HG02642 (cell line): ENCODE results near the gene HLA-F.

ENCODE experiments used
- ATAC-seq: cut with Tn5 transposase; IDR thresholded peaks from one replicate; pipeline ENCODE4 v1.9.1; 2021; ENCODE audit warnings: mild to moderate bottlenecking; ENCODE audit not compliant: unreplicated experiment, poor library complexity

HLA-F gene

DNA sequence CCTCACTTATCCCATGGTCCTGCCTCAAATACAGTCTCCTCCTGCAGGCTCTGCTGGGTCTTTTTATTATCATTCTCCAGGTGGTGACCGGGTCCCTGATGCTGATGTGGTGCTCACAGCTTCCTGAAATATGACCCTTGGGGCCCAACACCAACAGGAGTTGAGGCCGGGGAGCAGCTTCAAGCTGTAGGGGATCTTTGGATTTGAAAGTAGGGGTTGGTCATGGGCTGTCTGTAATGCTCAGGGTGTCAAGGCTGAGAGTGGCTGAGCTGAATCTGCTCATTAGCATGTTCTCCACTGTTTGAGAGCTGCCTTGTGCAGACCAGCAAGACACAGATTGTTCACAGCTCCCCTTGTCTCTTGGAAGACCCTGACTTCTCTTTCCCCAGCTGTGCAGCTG, 35.5 kb downstream of the HLA-F start:
- ATAC-seq: no peak

DNA sequence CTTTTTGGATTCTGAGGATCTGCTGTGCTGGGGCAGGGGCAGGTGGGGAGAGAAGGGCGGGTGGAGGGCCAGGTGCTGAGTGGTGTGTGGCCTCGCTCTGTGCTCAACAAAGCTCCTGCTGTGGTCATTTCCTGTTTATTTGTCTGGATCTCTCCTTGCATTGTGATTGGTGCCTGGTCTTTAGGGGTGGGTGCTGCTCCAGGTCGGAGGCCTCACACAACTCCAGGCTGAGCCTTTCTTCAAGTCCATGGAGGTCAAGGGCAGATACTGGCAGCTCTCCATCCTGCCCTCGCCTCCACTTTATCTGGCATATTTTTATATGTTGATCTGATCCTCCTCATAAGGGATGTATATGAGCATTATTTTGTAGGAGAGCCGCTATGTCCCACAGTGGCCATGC, 36.2 kb downstream of the HLA-F start:
- no peak for ATAC-seq

DNA sequence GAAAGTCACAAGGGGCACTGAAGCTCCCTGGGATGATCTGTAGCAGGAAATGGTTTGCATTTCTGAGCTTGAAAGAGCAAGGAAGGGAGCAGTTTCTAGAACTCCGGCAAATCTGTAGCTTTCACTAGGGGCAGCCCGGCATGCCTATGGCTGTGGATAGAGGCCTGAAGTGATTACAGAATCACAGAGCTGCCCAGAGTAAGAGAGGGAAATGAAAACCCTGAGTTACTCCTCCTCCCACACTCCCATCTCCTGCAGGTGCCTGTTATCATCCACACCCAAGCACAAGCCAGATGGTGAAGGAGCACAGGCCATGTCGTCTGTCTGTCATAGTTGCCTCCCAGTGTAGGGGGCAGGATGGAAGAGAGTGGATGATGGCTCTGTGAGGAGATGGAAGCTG, 37.1 kb downstream of the HLA-F start:
- no peak for ATAC-seq

DNA sequence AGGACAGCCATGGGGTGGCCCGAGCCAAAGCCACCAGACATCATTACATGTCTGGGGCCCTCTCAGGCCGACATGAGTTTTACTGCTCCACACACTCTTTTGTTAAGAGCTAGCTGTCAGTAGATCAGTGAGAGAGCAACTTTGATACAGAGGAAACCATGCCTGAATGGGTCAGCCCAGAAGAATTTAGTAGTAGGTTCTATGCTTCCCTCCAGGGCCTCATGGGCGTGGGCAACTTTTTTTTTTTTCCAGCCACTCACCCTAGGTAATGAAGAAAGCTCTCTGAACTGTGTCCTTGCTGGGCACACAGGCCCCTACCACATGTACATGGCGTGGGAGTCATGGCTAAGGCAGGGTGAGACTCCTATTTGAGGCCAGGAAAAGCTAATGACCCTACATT, 38.8 kb downstream of the HLA-F start:
- no peak for ATAC-seq

DNA sequence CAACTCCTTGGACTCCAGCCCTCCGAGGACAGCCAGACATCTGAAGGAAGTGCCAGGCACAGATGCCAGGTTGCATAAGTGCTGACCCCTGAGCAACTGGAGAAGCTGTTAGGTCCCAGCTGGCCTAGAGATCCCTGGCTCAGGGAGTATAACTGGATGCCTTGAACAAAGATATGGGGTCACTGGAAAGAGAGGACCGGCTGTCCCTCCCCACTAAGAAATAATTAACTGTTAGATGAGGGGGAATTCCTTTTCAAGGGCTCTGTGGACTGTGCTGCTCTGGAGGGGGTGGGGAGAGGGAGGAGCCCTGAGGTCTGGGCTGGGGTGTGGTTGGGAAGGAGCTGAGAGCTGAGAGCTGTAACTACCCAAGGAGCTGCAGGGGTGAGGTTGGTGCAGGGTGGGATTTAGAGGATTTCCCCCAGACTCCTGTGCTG, 39.6 kb downstream of the HLA-F start:
- ATAC-seq: no peak

DNA sequence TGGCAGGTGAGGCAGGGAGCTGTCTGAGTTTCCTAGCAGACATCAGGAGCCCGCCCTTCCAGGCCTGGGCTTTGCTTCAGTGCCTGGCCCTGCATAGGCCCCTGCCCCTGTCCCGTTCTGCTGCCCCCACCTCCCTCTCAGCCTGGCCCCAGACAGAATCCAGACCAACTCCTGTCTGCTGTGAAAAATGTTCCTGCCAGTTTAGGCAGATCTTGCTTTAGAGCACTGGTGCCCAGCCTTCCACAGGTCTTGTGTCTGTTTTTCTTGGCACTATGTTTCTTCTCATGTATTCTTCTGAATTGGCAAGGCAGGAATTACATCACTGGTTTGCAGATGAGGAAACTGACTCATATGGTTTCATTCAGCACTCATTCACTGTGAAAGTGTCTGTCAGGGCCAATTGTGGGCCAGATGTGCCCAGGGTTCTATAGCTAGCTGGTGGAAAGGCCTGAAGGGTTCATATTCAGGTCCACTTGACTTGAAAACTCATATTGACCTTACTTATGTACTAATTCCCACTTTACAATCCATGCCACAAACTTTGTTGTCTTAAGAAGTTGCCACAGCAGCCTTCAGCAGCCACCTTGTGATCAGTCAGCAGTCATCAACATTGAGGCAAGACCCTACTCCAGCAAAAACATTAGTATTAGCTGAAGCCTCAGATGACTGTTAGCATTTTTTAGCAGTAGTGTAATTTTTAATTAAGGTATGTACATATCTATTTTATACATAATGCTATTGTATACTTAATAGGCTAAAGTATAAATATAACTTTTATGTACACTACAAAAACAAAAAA, 40.5 kb downstream of the HLA-F start:
- ATAC-seq: no peak

DNA sequence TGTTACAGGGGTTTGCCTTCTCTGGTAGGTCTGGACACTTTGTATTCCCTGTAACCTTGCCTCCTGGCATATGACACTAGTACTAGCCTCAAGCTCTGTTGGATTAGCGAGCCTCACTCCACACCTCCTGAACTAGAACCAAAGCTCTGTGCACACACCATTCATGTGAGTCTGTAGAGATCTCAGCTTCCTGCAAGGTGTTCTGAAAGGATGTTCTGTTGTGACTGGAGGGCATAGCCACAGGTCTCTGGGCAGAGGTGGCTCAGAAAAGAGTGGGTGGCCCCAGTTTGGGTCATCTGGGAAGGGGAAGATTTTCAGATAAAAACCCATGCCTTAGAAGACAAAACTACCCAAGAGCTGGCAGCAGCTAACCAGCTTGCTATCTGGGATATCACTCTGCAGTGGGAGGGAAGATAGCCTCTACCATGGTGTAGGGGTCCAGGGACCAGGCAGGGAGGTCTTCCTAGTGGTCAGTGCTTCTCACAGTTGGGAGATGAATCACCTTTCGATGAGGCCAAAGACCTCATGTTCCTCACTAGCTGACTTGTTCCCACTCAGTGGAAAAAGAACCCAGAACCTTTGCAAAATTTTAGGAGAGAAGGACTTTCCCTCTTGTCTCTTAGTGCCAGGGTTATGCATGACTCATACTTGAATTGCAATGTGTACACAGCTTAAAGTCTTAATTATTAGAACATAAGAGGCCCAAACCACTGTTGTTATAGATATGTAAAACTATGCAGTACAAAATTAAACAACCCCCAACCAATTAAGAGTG, 41.4 kb downstream of the HLA-F start:
- no peak for ATAC-seq

DNA sequence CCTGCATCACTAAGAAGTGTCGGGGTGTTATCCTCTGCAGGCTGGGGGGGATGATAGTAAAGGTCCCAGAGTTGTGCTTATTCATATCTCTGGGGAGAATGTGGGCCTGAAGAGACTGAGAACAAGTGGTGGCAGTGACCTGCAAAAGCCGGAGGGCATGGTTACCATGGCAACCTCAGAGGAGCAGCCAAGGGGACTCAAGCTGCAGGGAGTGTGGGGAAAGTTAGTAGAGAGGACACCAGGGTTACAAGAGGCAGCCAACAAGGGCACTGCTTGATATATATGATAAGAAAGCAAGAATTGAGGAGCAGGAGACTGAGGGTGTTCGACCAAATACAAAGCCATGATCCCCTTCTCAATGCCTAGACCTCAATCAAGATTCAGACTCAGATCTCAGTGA, 46.1 kb downstream of the HLA-F start:
- ATAC-seq: no peak

DNA sequence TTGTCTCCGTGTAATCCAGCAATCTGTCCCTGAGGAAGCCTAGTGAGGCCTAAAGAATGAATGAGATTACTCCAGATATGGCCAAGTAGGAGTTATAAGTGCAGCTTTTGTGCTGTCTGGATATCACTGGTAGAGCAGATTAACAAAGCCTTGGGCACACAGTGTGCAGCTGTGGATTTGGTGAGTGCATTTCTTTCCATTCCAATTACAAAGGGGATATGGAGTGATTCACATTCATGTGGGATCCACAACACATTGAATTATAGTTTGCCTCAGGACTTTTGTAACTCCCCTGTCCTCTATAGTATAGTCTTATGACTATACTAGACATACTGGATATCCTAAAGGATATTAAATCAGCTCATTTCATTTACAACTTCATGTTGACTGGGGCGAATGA, 47.1 kb downstream of the HLA-F start:
- ATAC-seq: no peak

DNA sequence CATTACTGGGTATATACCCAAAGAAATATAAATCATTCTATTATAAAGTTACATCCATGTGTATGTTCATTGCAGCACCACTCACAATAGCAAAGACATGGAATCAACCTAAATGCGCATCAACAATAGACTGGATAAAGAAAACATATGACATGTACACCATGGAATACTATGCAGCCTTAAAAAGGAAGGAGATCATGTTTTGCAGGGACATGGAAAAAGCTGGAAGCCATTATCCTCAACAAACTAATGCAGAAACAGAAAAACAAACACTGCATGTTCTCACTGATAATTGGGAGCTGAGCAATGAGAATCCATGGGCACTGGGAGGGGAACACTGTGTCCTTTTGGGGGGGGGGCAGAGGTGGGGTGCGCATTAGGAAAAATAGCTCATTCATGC, 53.5 kb downstream of the HLA-F start:
- ATAC-seq: no peak
